GM18870 (cell line): Measurements from ENCODE around the gene WDR18.
A peak's percentile ranks its signal among the peaks of the same experiment; 100 is the strongest.
"Not testable (repeated sequence)": the region's sequence is repeated elsewhere in the genome, so short reads cannot be mapped to it uniquely, and the experiment has no call there.

Experiments used
- ATAC-seq: cut with Tn5 transposase; IDR thresholded peaks from one replicate; pipeline ENCODE4 v1.9.1; 2021; ENCODE audit warnings: moderate library complexity; ENCODE audit not compliant: unreplicated experiment

The WDR18 gene

GRCh38 chr19:1018393-1018792 is 34.2 kb downstream of the WDR18 start:
- no peak for ATAC-seq

DNA sequence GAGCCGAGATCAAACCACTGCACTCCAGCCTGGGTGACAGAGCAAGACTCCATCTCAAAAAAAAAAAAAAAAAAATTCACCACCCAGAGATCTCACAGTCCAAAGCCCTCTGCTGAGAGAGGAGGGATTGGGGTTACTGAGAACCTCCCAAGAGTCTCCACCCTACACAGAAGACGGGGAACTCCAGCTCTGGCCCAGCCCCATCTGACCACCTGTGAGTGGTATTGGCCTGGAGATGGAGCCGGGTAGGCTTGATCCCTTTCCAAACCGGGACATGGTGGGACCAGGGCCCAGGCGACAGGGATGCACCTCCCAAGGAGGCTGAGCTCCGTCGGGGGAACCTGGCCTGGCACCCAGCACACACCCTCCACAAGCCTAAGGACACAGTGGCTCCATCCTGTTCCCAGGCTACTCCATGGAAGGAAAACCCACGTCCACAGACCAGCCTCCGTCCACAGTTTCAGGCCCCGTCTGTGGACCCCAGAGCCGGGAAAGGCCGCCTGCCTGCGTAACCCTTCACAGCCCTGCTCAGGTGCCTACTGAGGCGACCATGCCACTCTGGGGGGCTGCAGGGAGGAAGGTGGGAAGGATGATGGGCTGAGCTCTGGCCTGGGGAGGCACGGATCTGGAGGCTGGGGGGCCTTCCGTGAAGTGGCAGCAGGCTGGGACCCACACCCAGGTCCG is 34.9 kb downstream of the WDR18 start:
- ATAC-seq: no peak

DNA sequence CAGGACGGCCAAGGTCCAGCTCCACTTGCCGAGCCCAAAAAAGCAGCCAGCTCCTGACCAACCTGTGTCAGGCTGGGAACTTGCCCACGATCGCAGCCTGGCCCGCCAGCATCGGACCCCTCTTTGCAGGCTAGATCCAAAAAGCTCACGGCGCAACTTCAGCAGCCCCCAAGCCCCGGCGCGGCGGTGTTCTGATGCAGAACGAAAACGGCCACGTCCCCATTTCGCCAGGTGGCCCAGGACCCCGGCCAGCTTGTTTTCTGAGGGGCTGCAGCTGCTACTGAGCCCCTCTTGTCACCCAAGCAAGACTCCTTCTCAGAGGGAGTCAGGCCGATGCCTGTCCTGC is 35.4 kb downstream of the WDR18 start:
- no peak for ATAC-seq

DNA sequence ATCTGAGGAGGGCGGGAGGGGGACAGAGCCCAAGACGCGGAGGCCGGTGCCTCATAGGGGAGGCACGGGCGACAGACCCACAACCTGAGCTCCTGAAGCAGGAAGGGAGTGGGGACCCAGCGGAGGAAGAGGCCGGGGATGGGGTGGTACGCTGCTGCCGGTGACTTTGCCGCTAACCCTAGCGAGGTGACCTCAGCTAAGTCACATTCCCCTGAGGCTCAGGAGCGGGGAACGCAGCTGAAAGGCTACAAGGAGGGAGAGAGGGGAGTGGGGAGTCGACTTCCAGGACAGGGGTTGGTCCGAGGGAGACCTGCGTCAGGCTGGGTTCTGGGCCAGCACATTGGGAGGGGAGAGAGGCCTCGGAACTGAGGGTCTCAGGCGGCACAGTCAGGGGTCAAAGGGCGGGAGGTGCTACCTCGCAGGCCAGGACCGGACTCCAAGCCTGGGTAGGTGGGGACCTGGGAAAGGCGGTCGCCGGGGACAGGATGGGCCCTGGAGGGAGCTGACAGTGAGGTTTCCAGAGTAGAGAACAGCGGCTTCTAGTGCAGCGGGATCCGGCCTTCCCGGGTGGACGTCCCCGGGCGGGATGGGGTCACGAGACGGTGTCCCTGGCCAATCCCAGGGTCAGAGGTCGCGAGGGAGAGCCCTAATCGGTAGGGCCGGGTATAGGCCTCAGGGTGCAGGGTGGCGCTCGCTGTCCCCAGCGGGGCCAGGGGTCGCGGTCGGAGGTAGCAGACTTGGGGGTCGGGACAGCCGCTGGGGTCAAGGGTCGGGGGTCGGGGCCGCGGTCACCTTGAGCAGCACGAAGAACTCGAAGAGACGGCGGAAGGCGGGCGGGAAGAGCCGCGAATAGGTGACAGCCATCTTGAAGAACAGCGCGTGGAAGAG is 36.1 kb downstream of the WDR18 start:
- no peak for ATAC-seq

GRCh38 chr19:1020868-1021425 is 36.8 kb downstream of the WDR18 start, which contains the start of gene TMEM259:
Gene TMEM259, minus strand, starts transcription at chr19:1021123. Its CDS starts 127 bp downstream, at chr19:1020996.
- ATAC-seq: peak; percentile 76

DNA sequence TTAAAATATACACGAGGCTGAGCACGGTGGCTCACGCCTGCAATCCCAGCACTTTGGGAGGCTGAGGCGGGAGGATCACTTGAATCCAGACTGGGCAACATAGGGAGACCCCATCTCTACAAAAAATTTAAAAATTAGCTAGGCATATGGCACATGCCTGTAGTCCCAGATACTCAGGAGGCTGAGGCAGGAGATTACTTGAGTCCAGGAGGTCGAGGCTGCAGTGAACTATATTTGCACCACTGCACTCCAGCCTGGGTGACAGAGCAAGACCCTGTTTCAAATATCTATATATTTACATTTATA is 39.7 kb downstream of the WDR18 start:
- ATAC-seq: not testable (repeated sequence)

- ATAC-seq: not testable (repeated sequence)
Measured at GRCh38 chr19:1025080-1025479, 40.9 kb downstream of the WDR18 start.

GRCh38 chr19:1025960-1026782 is 42.0 kb downstream of the WDR18 start, which contains the start of gene CNN2:
Gene CNN2, plus strand, starts transcription at chr19:1026608. Its CDS starts 54 bp downstream, at chr19:1026662.
- ATAC-seq: no peak

DNA sequence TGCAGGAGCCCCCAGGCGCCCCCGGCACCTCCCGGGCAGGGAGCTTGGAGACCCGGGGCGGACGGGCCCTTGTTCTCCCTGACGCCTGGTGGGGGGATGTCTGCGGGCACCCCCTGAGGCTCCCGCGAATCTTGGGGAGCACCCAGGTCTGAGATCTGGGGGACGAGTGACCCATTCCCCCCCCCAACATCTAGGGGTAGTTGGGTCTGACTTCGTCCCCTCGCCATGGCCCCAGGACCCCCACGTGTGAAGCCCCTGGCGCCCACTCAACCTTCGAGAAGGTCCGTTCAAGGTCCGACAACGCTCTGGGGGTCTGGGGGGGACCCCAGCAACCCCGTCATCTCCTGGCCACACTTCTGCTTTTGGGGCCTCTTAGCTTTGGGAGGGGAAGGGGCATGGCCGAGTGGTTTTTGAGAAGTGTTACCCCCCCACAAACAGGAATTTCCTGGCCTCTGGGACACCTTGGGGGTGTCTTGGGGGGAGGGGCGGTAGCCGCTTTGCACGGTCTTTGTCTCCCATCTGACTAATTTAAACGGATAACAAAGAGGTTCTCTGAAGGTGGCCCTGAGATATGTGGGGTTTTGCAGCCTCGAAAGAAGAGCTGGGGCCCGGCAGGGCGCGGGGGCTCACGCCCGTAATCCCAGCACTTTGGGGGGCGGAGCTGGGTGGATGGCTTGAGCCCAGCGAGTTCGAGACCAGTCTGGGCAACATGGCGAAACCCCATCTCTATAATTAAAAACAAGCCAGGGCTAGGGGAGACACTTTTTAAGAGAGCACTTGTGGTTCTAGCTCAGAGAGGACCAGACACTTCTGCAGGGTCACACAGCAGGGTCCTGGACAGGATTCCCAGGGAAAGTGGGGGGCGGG is 42.9 kb downstream of the WDR18 start:
- no peak for ATAC-seq

DNA sequence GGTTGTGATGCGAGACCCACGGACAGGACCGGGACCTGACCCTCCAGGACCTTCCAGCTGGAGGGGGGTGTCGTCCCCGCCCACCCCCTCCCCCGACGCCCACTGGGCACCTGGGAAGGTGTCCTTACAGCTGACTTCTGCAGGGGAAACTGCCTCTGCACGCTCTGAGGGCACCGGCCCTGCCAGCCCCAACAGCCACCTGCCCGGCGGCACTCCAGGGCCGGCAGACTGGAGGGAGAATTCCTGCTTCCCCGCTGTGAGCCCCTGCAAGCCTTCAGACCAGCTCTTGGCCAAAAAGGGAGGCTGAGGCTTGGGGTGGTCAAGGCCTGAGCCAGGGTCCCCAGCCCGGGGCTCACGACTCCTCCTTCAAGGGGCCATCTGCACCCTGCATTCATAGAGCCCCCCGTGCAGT is 43.5 kb downstream of the WDR18 start:
- no peak for ATAC-seq

- no peak for ATAC-seq
Measured at GRCh38 chr19:1028062-1028926, 44.1 kb downstream of the WDR18 start.

GRCh38 chr19:1032264-1032867 is 48.2 kb downstream of the WDR18 start:
- no peak for ATAC-seq

GRCh38 chr19:1035998-1036621 is 52.0 kb downstream of the WDR18 start:
- ATAC-seq: no peak

DNA sequence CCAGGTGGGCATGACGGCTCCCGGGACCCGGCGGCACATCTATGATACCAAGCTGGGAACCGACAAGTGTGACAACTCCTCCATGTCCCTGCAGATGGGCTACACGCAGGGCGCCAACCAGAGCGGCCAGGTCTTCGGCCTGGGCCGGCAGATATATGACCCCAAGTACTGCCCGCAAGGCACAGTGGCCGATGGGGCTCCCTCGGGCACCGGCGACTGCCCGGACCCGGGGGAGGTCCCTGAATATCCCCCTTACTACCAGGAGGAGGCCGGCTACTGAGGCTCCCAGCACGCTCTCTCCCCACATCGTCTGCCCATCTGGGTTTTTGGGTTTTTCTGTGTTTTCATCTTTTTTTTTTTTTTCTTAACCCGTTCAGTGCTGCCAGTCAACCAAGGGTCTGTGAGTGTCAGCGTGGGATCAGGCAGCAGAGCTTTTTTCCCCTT is 53.5 kb downstream of the WDR18 start:
- ATAC-seq: no peak

DNA sequence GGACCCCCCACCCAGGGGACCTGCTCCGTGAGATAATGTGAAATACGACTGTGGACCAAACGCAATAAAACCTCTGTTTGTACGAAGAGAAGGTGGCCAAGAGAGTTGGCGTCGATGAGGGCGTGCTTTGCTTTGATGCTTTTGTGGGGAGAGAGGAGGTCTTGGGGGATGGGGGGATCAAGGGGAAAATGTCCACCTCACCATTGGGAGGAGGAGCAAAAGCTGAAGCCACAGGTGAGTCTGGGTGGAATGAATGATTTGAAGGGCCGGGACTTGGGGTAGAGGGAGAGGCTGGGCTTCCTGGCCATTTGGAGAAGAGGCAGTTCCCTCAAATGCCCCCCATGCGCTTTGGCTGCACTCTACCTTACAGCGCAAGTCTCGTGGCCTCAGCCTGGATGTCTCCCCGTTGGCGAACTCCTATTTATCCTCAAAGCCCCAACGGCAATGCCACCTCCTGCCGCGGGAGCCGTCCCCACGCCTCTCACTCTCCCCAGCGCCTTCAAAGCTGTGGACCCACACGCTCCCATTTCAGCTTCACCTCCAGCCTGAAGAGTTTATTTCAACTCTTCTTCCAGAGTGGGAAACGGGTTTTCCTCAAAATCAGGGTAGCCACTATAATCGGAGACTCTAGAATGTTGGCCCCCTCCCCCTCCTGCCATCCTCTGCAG is 55.0 kb downstream of the WDR18 start:
- ATAC-seq: no peak

DNA sequence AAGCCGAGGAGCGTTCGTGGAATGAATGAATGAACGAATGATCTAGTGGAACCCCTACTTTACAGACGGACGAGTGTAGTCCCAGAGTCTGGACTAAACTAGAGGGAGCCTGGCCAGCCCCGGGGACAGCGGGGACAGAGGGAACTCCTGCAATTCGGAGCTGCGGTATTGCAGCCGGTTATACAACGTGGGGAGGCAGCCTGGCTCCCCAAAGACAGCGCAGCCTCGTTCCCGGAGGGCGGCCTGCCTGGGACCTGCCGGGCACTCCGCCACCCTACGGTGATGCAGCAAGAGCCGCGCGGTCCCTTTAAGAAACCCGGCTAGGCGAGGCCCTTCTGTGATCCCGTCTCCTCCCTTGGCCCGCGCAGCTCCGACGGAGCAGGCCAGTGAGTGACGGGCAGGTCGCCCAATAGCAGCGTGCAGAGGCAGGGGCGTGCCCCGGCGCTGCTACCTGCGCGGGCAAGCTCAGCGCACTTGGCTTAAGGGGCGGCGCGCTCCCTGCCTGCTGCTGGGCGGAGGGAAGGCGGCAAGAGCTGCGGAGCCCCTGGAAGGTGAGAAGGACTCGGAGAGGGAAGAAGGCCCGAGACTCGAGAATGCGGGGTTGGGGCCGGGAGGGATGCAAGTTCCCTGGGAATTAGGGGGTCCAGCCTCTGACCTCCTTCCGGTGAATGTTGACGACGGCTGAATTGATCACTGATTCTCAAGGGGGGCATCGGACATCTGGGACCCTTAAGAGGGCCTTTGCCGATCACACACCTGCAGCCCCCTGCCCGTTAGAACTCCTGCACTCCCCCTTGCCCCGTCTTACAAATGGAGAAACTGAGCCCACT is 55.7 kb downstream of the WDR18 start, which contains the start of gene ABCA7:
TSS of gene ABCA7 (plus strand) at position 462 of the 830 bp plus-strand sequence. CDS start 1,255 bp downstream, outside the sequence.
- peak; percentile 33 for ATAC-seq
